ENCODE measurements around the gene FERMT1. TPM values are rescaled to one million over a fixed set of nuclear protein-coding genes. Genes with fewer than 3 reads are reported as not detected.

The FERMT1 gene
- total and polyA plus RNA-seq, 2 of the 13 experiments (the other 11 are each of a cell fraction or from before 2014, with no cell fraction given) = 15.8 to 29.5 TPM

GRCh38 chr20:6122873-6123648 is at the start of gene FERMT1 (continued):
- TF ChIP-seq HMG20B (CRISPR knock-in tag; conservative IDR thresholded peaks at IDR 0.05) = no peak
- TF ChIP-seq ZNF816 (CRISPR knock-in tag; IDR thresholded peaks at IDR 0.05; ENCODE audit: borderline replicate concordance) = no peak
- TF ChIP-seq AGO2 (optimal IDR thresholded peaks at IDR 0.05; ENCODE audit: low read depth, low read length) = peak; percentile 93
- peak; percentile 71; the same call in 1 of the 2 replicates for TF ChIP-seq ZBTB39 (CRISPR knock-in tag; IDR thresholded peaks at IDR 0.05)
- TF ChIP-seq HCFC1 (IDR thresholded peaks at IDR 0.05; ENCODE audit: low read depth, low read length) = no peak; the same call in 1 of the 2 replicates
- 0 out of 2 replicates have a peak, but pooled peaks have one; percentile 9 for TF ChIP-seq ZNF512 (CRISPR knock-in tag; IDR thresholded peaks at IDR 0.05)
- TF ChIP-seq ZNF513 (CRISPR knock-in tag; conservative IDR thresholded peaks at IDR 0.05) = peak; percentile 93; the same call in 1 of the 2 replicates
- no peak for TF ChIP-seq MAFF (IDR thresholded peaks at IDR 0.05; ENCODE audit: low read depth, low read length)
- TF ChIP-seq BRCA1 (CRISPR knock-in tag; IDR thresholded peaks at IDR 0.05) = peak; percentile 85; the same call in 1 of the 2 replicates
- TF ChIP-seq SIX4 (CRISPR knock-in tag; IDR thresholded peaks at IDR 0.05) = 0 out of 2 replicates have a peak, but pooled peaks have one; percentile 73
- peak; percentile 48; the same call in 1 of the 2 replicates for TF ChIP-seq REPIN1 (CRISPR knock-in tag; IDR thresholded peaks at IDR 0.05; ENCODE audit: borderline replicate concordance, low read depth)
- no peak for TF ChIP-seq SIN3B (IDR thresholded peaks at IDR 0.05; ENCODE audit: low read length)
- TF ChIP-seq ZNF253 (CRISPR knock-in tag; IDR thresholded peaks at IDR 0.05; ENCODE audit: borderline replicate concordance) = peak; percentile 91; the same call in 1 of the 2 replicates
- peak; percentile 82; the same call in 1 of the 2 replicates for TF ChIP-seq ZNF674 (CRISPR knock-in tag; IDR thresholded peaks at IDR 0.05; ENCODE audit: low read depth)
- TF ChIP-seq ZNF639 (CRISPR knock-in tag; conservative IDR thresholded peaks at IDR 0.05) = no peak
- peak; percentile 77; the same call in 1 of the 2 replicates for TF ChIP-seq ZMAT3 (CRISPR knock-in tag; conservative IDR thresholded peaks at IDR 0.05)
- TF ChIP-seq RBFOX2 (IDR thresholded peaks at IDR 0.05; ENCODE audit: low read depth, low read length) = peak; percentile 100
- peak; percentile 87 for TF ChIP-seq ZNF800 (CRISPR knock-in tag; IDR thresholded peaks at IDR 0.05)
